WERI-Rb-1 (cell line): ENCODE measurements around the gene IL18BP.

Source experiments
- DNase-seq: peaks from one replicate; pipeline ENCODE4 v3.0.0-alpha.2; 2020
- H3K27ac ChIP-seq: fragments of 250-450 bp; sonication (Bioruptor Pico); 2 replicates; pipeline ENCODE4 v1.5.1; 2020; ENCODE audit warnings: mild to moderate bottlenecking, moderate library complexity
- H3K27me3 ChIP-seq: fragments of 250-450 bp; sonication (Bioruptor Pico); 2 replicates; pipeline ENCODE4 v1.5.1; 2021; ENCODE audit warnings: mild to moderate bottlenecking, low read depth, moderate library complexity; ENCODE audit not compliant: insufficient read depth, severe bottlenecking
- H3K36me3 ChIP-seq: fragments of 250-450 bp; sonication (Bioruptor Pico); 2 replicates; pipeline ENCODE4 v1.5.1; 2020; ENCODE audit warnings: mild to moderate bottlenecking, moderate library complexity
- H3K4me3 ChIP-seq: 2 replicates; pipeline ENCODE4 v1.5.1; 2011; ENCODE audit warnings: low read depth, mild to moderate bottlenecking, control low read depth, low read length
- H3K9me3 ChIP-seq: fragments of 250-450 bp; sonication (Bioruptor Pico); 2 replicates; pipeline ENCODE4 v1.5.1; 2021; ENCODE audit warnings: mild to moderate bottlenecking, moderate library complexity; ENCODE audit not compliant: severe bottlenecking
- CTCF ChIP-seq: IDR thresholded peaks from 2 replicates; pipeline ENCODE4 v1.5.1; 2011; ENCODE audit warnings: low read depth, mild to moderate bottlenecking, control low read depth, inconsistent platforms, low read length

The IL18BP gene

DNA sequence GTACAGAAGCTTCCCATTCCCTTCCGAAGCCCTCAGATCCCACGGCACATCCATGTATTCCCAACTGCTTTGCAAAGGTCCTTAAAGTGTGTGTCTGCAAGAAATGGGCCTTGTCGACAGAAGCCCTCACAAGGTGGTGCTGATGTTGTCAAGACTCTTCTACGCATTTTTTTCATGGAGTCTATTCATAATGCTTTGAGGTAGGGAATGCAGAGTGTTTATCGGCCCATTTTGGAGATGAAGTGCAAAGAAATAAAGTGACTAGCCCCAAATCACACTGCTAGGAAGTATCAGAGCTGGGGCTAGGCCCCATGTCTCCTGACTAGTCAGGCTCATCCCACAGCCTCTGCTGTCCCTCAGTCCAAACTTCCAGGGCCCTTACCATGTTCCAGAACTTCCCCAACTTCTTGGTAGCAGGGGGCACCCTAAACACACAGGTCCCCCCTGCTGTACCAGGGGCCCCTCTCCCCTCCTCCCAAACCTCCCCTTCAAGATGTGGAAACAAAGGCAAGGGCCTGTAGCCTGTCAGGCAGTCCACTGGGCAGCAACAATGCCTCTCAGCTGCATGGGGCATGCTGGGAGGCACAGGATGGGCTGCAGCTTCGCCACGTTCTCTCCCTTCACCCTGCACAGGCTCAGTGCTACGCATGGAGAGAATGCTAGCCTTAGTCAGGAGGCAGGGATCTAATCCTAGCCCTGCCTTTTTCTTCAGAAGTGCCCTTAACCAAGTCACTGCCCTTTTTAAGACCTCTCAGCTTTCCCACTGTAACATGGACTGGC lies 7.8 kb downstream of the IL18BP start:
- Histone ChIP-seq H3K9me3 (no peaks in the 10 kb centered on the region), H3K36me3 (peaks cover 97% of the 10 kb centered on the region), H3K4me3 (no peak overlapping the region), H3K27me3 (no peaks in the 10 kb centered on the region), H3K27ac (no peak overlapping the region; the same call in 1 of the 2 replicates)
- DNase-seq: no peak
- TF ChIP-seq CTCF: no peak

GRCh38 chr11:72007089-72007476 lies 8.4 kb downstream of the IL18BP start:
- Histone ChIP-seq H3K9me3 (no peaks in the 10 kb centered on the region), H3K36me3 (peaks cover 97% of the 10 kb centered on the region), H3K4me3 (no peak overlapping the region), H3K27ac (no peak overlapping the region), H3K27me3 (no peaks in the 10 kb centered on the region)
- TF ChIP-seq CTCF: no peak
- no peak for DNase-seq

DNA sequence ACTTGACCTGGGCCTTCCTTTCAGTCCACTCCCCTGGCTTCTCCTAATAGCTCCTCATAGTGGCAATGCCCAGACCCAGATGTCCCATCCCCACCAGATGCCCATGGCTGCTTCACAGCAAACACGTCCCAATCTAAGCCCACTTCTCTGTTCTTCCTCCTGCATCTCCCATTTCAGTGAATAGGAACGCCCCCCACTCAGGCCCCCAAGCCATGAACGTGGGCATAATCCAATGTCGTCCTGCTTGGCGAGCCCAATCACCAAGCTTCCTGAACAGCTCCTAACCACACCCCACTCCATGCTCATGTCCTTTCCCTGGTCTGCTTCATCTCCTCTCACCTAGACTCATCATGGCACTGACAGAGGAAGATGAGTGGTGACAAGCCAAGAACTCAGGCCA lies 8.9 kb downstream of the IL18BP start:
- peaks cover 98% of the 10 kb centered on the region for H3K36me3 ChIP-seq
- DNase-seq: no peak
- no peak overlapping the region for H3K27ac ChIP-seq
- no peaks in the 10 kb centered on the region for H3K27me3 ChIP-seq
- H3K9me3 ChIP-seq: no peaks in the 10 kb centered on the region
- no peak overlapping the region for H3K4me3 ChIP-seq
- no peak for TF ChIP-seq CTCF

DNA sequence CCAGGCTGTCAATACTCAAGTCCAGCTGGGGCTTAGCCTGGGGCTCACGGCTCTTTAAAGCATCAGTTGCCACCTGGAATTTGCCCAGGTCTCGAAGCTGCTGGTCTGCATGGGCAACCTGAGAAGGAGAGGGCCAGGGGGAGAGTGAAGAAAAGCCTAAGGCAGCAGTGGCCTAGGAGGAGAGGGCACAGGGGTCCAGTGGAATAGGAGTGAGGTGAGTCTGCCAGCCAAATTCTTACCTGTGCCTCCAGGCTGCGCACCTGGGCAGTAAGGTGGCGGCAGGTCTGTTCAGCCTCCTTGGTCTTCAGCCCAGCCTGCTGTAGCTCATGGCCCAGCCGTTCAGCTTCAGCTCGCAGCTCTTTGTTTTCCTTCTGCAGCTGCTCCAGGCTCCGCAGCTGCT lies 10.0 kb downstream of the IL18BP start:
- no peak overlapping the region for H3K27ac ChIP-seq
- no peaks in the 10 kb centered on the region for H3K9me3 ChIP-seq
- no peak overlapping the region for H3K4me3 ChIP-seq
- no peaks in the 10 kb centered on the region for H3K27me3 ChIP-seq
- no peak for DNase-seq
- no peak for TF ChIP-seq CTCF
- H3K36me3 ChIP-seq: peaks cover 98% of the 10 kb centered on the region

DNA sequence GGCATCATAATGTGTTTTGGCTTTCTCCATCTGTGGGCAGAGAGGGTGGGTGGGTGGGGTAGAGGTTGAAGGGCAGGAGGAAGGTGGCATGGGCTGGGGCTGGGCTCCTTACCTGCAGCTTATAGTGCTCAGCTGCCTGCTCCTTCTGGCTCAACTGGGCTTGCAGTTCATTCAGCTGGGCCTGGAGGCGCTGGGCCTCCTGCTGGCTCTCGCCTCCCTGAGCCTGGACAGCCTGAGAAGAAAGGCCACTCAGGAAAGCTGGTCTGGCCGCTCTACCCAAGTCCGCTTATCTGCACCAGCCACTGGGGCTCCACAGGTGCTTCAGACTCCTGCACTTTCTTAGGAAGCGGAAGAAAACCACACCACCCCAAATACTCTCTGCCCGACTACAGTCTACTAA lies 10.4 kb downstream of the IL18BP start:
- no peak for DNase-seq
- no peaks in the 10 kb centered on the region for H3K9me3 ChIP-seq
- no peaks in the 10 kb centered on the region for H3K27me3 ChIP-seq
- no peak overlapping the region for H3K27ac ChIP-seq
- TF ChIP-seq CTCF: no peak
- no peak overlapping the region for H3K4me3 ChIP-seq
- H3K36me3 ChIP-seq: peaks cover 98% of the 10 kb centered on the region
